Osteoblast (primary cell): Measurements from ENCODE around the gene PAGE4. TPM values are rescaled to one million over a fixed set of nuclear protein-coding genes. Genes with fewer than 3 reads are reported as not detected.

ENCODE experiments used
- DNase-seq: peaks from one replicate; pipeline ENCODE4 v3.0.0; 2011; ENCODE audit warnings: low spot score, mixed read lengths; ENCODE audit not compliant: insufficient read length; ENCODE audit errors: missing footprints
- H2AFZ ChIP-seq: 2 replicates; pipeline ENCODE4 v1.6.0; 2011; ENCODE audit warnings: mild to moderate bottlenecking, low read length
- H3K27ac ChIP-seq: 2 replicates; pipeline ENCODE4 v1.5.1; 2011; ENCODE audit warnings: mild to moderate bottlenecking, low read depth, low read length, moderate library complexity
- H3K27me3 ChIP-seq: 2 replicates; pipeline ENCODE4 v1.6.0; 2012; ENCODE audit warnings: mild to moderate bottlenecking, control low read depth, inconsistent platforms, low read length, moderate library complexity; ENCODE audit not compliant: insufficient read depth
- H3K36me3 ChIP-seq: 2 replicates; pipeline ENCODE4 v1.5.1; 2011; ENCODE audit warnings: mild to moderate bottlenecking, low read length, control low read depth, moderate library complexity; ENCODE audit not compliant: insufficient read depth
- H3K4me1 ChIP-seq: 2 replicates; pipeline ENCODE4 v1.5.1; 2011; ENCODE audit warnings: mild to moderate bottlenecking, low read length, control low read depth, moderate library complexity; ENCODE audit not compliant: insufficient read depth
- H3K4me2 ChIP-seq: 2 replicates; pipeline ENCODE4 v1.6.0; 2011; ENCODE audit warnings: mild to moderate bottlenecking, low read length; ENCODE audit not compliant: insufficient read depth
- H3K4me3 ChIP-seq: fragments of 200-600 bp; sonication (generic); 3 replicates; pipeline ENCODE4 v1.5.1; 2012; ENCODE audit warnings: mild to moderate bottlenecking, low read length, inconsistent platforms; ENCODE audit not compliant: insufficient read depth
- H3K79me2 ChIP-seq: 2 replicates; pipeline ENCODE4 v1.6.0; 2012; ENCODE audit warnings: mild to moderate bottlenecking, low read length, control low read depth, inconsistent platforms; ENCODE audit not compliant: insufficient read depth
- H3K9me3 ChIP-seq: 2 replicates; pipeline ENCODE4 v1.5.1; 2011; ENCODE audit warnings: low read depth, low read length, control low read depth
- H4K20me1 ChIP-seq: 2 replicates; pipeline ENCODE4 v1.6.0; 2012; ENCODE audit warnings: mild to moderate bottlenecking, low read length, control low read depth; ENCODE audit not compliant: insufficient read depth
- total RNA-seq: library from RNA; depleted of rRNA; stranded (reverse); fragments of >200 nt; gene quantifications from 2 replicates; pipeline ENCODE4 v1.2.3, GENCODE V29; 2012
- TF ChIP-seq, protein P1 (sequence below): IDR thresholded peaks from 2 replicates; pipeline ENCODE4 v1.5.1; 2011; ENCODE audit warnings: mild to moderate bottlenecking, low read depth, low read length, moderate library complexity; ENCODE audit errors: extremely low read depth

The PAGE4 gene, protein sequence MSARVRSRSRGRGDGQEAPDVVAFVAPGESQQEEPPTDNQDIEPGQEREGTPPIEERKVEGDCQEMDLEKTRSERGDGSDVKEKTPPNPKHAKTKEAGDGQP
- not detected in 2 replicates for total RNA-seq

DNA sequence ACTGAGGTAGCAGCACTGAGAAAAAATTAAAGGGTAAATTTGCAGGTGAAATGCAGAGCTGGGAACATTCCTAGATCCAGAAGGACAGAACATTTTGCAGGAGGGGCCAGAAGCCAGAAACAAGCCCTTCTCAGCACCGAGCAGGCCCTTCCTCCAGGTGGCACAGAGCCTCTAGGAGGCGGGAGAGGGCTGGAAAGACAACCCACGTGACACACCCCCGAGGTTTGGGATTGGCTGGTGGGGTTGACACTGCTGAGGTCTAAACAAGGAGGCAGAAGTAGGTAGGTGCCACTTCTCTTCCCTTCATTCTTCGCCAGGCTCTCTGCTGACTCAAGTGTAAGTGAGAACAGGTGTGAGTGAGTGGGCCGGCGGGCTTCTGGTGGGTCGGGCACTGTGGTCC lies at the start of gene PAGE4:
TSS of gene PAGE4 (plus strand) at position 288 of the 400 bp plus-strand sequence. CDS start 1,126 bp downstream, outside the sequence.
- Histone ChIP-seq H3K4me3 (no peak within 1 kb of the TSS), H3K79me2 (no peaks in the 10 kb centered on the region), H3K4me2 (no peak within 1 kb of the TSS), H3K27me3 (peaks cover 3% of the 10 kb centered on the region), H2AFZ (no peak within 1 kb of the TSS), H3K36me3 (no peaks in the 10 kb centered on the region), H3K9me3 (no peaks in the 10 kb centered on the region), H3K27ac (no peak within 1 kb of the TSS), H3K4me1 (no peaks in the 10 kb centered on the region), H4K20me1 (no peaks in the 10 kb centered on the region)
- DNase-seq: no peak
- TF ChIP-seq, protein P1, sequence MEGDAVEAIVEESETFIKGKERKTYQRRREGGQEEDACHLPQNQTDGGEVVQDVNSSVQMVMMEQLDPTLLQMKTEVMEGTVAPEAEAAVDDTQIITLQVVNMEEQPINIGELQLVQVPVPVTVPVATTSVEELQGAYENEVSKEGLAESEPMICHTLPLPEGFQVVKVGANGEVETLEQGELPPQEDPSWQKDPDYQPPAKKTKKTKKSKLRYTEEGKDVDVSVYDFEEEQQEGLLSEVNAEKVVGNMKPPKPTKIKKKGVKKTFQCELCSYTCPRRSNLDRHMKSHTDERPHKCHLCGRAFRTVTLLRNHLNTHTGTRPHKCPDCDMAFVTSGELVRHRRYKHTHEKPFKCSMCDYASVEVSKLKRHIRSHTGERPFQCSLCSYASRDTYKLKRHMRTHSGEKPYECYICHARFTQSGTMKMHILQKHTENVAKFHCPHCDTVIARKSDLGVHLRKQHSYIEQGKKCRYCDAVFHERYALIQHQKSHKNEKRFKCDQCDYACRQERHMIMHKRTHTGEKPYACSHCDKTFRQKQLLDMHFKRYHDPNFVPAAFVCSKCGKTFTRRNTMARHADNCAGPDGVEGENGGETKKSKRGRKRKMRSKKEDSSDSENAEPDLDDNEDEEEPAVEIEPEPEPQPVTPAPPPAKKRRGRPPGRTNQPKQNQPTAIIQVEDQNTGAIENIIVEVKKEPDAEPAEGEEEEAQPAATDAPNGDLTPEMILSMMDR: no peak

DNA sequence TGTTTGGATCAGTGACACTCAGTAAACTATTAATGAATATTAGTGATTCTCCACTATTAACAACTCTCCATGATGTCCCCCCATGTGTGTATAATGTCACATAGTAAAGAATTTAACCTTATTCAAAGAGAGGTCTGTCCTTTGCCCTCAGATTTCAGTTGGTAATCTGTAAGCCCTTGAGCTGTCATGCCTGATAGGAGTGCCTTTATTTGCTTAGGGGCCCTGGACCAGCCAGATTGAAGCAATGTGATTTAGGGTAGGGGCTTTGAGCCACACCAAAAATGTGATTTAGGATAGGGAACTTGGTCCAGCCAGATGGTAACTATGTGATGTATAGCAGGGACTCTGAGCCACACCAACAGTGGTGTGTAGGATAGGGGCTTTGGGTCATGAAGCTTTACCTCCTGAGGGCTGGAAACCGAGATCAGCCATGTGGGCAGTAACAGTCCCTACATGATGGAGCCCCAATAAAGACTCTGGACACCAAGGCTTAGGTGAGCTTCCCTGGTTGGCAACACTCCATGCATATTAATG lies 44.3 kb upstream of the PAGE4 start:
- H3K4me3 ChIP-seq: no peak overlapping the region
- TF ChIP-seq, protein P1: no peak

GRCh38 chrX:49792376-49792775 lies 36.7 kb upstream of the PAGE4 start:
- Histone ChIP-seq H3K27ac (no peak overlapping the region), H4K20me1 (no peaks in the 10 kb centered on the region), H3K4me2 (no peak overlapping the region), H3K36me3 (no peaks in the 10 kb centered on the region), H3K27me3 (no peaks in the 10 kb centered on the region), H3K4me3 (no peak overlapping the region), H3K9me3 (no peaks in the 10 kb centered on the region), H3K79me2 (no peaks in the 10 kb centered on the region), H2AFZ (no peak overlapping the region), H3K4me1 (no peaks in the 10 kb centered on the region)
- peak; percentile 66 for DNase-seq
- TF ChIP-seq, protein P1: no peak

More for the DNA sequence above, 44.3 kb upstream of the PAGE4 start:
- no peak overlapping the region for H3K4me2 ChIP-seq
- H2AFZ ChIP-seq: no peak overlapping the region
- no peaks in the 10 kb centered on the region for H3K9me3 ChIP-seq
- no peaks in the 10 kb centered on the region for H4K20me1 ChIP-seq
- no peaks in the 10 kb centered on the region for H3K79me2 ChIP-seq
- no peak for DNase-seq
- H3K27ac ChIP-seq: no peak overlapping the region
- H3K27me3 ChIP-seq: no peaks in the 10 kb centered on the region
- no peaks in the 10 kb centered on the region for H3K4me1 ChIP-seq
- no peaks in the 10 kb centered on the region for H3K36me3 ChIP-seq

DNA sequence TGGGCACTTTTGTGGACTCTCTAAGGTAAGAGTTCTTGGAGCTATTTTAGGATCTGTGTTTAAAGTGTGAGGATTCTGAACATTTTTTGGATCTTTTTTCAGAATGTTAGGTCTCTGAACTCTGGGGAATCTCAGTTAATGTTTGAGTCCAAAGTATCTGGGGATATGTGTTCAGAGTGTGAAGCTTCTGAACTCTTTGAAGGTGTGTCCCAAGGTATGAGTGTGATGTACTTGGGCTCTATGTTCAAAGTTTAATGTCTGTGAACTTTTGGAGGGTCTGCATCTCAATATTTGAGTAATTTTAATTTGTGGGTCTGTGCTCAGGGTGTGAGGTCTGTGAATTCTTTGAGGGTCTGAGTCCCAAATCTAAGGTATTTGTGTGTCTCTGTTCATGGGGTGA lies 35.4 kb upstream of the PAGE4 start:
- Histone ChIP-seq H3K9me3 (no peaks in the 10 kb centered on the region), H3K79me2 (no peaks in the 10 kb centered on the region), H3K27ac (no peak overlapping the region), H3K4me2 (no peak overlapping the region), H2AFZ (no peak overlapping the region), H3K4me3 (no peak overlapping the region), H3K27me3 (no peaks in the 10 kb centered on the region), H3K36me3 (no peaks in the 10 kb centered on the region), H3K4me1 (no peaks in the 10 kb centered on the region), H4K20me1 (no peaks in the 10 kb centered on the region)
- TF ChIP-seq, protein P1: no peak
- no peak for DNase-seq
